BLaER1 treated with 17β-estradiol and CSF1 and Interleukin-3, amounts not matched to agents 10 nM and 100 nM (cell line): ENCODE results near the gene EDDM13.
A peak's percentile ranks its signal among the peaks of the same experiment; 100 is the strongest.

ENCODE experiments used
- H3K27ac ChIP-seq, 11 experiments: shearing (Covaris generic); formaldehyde crosslinking; 2 replicates each; pipeline ENCODE4 v1.8.1; 2022
- H3K27me3 ChIP-seq, 11 experiments: shearing (Covaris generic); formaldehyde crosslinking; 2 replicates each; pipeline ENCODE4 v1.8.1; 2022
- H3K36me3 ChIP-seq, 11 experiments: shearing (Covaris generic); formaldehyde crosslinking; 2 replicates each; pipeline ENCODE4 v1.8.1; 2022
- H3K4me1 ChIP-seq, 10 experiments: shearing (Covaris generic); formaldehyde crosslinking; 2 replicates each; pipeline ENCODE4 v1.8.1; 2022
- H3K4me2 ChIP-seq, 11 experiments: shearing (Covaris generic); formaldehyde crosslinking; 2 replicates each; pipeline ENCODE4 v1.8.1; 2022
- H3K4me3 ChIP-seq, 10 experiments: shearing (Covaris generic); formaldehyde crosslinking; 2 replicates each; pipeline ENCODE4 v1.8.1; 2022
- H3K9ac ChIP-seq, 11 experiments: shearing (Covaris generic); formaldehyde crosslinking; 2 replicates each; pipeline ENCODE4 v1.8.1; 2022
- H3K9me3 ChIP-seq, 11 experiments: shearing (Covaris generic); formaldehyde crosslinking; replicated peaks in 1 of 11; 2 replicates each; pipeline ENCODE4 v1.8.1; 2022
- H4K20me1 ChIP-seq, 11 experiments: shearing (Covaris generic); formaldehyde crosslinking; 2 replicates each; pipeline ENCODE4 v1.8.1; 2022
- Cebpa-rat ChIP-seq, 11 experiments: shearing (Covaris generic); IDR thresholded peaks; 2 replicates each; pipeline ENCODE4 v1.8.1; 2022

The EDDM13 gene

DNA sequence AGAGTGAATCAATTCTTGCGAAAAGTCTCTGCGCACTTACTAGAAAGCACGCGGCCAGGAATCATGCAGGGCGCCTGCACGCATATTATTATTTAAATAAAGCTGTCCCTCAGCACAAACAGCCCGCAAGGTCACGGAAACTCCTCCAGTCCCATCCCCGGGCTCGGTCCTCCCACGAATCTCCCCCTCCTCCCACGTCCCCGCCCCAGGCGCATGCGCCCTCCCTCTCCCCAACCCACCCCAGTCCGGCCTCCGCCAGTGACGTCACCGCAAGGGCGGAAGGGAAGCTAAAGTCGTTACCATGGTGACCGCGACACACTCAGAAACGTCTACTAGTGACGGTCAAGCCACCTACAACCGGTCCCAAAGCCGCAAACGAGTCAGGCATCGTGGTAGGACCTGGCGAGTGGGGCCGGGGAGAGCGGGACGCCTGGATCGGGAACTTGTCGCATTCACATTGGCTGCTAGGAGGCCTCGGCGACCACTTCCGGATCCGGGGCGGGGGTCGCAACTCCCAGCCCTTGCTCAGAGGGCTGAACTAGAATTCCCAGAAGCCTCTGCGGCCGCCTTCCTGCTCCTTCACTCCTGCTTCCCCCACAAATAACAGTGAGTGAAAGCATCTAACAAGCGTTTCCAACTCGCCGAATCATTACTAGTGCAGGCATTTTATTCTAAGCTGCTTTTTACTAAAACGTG lies 42.0 kb downstream of the EDDM13 start, which contains the start of gene ZSCAN5A:
ZSCAN5A (minus strand) TSS at position 459 of the 696 bp plus-strand sequence. CDS start 89,793 bp downstream, outside the sequence.
- H3K36me3 ChIP-seq: peaks cover 10 to 35% (median 26%) of the 10 kb centered on the region in 11 experiments; a peak in 18 of 22 replicates
- H3K9ac ChIP-seq: peak within 1 kb of the TSS; percentile 85 to 96 (median 93)
- H3K27ac ChIP-seq: peak within 1 kb of the TSS; percentile 88 to 98 (median 97)
- no peak for TF ChIP-seq Cebpa-rat (IDR thresholded peaks at IDR 0.05)
- H3K4me1 ChIP-seq: peaks cover 28 to 62% (median 39%) of the 10 kb centered on the region in 10 experiments
- H3K9me3 ChIP-seq: no peaks in the 10 kb centered on the region
- peak within 1 kb of the TSS; percentile 84 to 98 (median 92) for H3K4me2 ChIP-seq
- no peaks in the 10 kb centered on the region for H3K27me3 ChIP-seq
- peak within 1 kb of the TSS; percentile 64 to 77 (median 69) for H3K4me3 ChIP-seq
- no peaks in the 10 kb centered on the region for H4K20me1 ChIP-seq

DNA sequence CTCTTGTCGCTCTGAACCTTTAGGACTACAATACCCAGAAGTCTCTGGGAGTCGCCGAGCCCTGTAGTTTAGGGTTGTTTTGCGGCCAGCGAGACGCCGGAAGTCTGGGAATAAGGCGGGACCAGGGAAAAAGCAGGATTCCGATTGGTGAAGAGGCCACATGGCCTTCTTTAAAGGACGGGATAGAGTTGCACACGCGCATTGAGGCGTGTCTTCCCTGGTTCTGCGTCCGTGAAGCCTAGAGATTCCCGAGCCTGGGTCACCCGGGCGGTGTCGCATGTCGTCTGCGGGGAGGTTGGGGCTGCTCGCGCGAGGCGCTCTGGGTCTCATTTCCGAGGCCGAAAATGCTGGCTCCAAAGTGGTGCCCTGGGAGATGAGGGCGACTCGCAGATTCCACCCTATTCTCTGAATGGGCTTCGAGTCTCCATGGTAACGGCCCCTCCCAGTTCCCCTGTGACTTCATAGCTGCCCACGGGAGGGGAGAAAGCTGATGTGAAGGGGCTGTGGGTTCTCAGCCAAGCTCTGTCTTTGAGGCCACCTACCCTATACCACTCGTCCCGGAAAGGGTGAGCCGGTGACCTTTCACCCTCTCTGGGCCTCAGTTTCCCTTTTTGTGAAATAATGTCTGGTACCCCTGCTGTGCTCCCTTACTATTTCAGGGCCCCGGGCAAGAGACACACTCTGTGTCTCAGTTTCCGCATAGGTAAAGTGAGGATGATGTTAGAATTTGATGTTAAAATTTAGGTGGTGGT lies 42.7 kb downstream of the EDDM13 start:
- Histone ChIP-seq H3K9me3 (no peaks in the 10 kb centered on the region), H4K20me1 (no peaks in the 10 kb centered on the region), H3K4me1 (peaks cover 29 to 69% (median 47%) of the 10 kb centered on the region in 10 experiments), H3K9ac (peak overlapping the region; percentile 85 to 96 (median 93)), H3K4me2 (peak overlapping the region; percentile 77 to 96 (median 88)), H3K27me3 (no peaks in the 10 kb centered on the region), H3K27ac (peak overlapping the region; percentile 88 to 98 (median 97)), H3K36me3 (peaks cover 4 to 28% (median 19%) of the 10 kb centered on the region in 11 experiments; a peak in 16 of 22 replicates), H3K4me3 (peak overlapping the region; percentile 64 to 77 (median 69))
- no peak for TF ChIP-seq Cebpa-rat (IDR thresholded peaks at IDR 0.05)

- no peak for TF ChIP-seq Cebpa-rat (IDR thresholded peaks at IDR 0.05)
- Histone ChIP-seq H3K4me2 (no peak overlapping the region), H3K27ac (peak overlapping the region in 1 of 11 experiments; percentile 1; a peak in 1 of 22 replicates), H3K4me1 (peaks cover 34 to 81% (median 60%) of the 10 kb centered on the region in 10 experiments), H3K36me3 (peaks cover 0 to 13% (median 9%) of the 10 kb centered on the region in 11 experiments; a peak in 11 of 22 replicates), H4K20me1 (no peaks in the 10 kb centered on the region), H3K9ac (0 out of 22 replicates have a peak overlapping the region, but pooled peaks of 1 of the 11 experiments have one; percentile 30), H3K27me3 (no peaks in the 10 kb centered on the region), H3K4me3 (no peak overlapping the region), H3K9me3 (no peaks in the 10 kb centered on the region)
Measured at GRCh38 chr19:56316728-56317127, 44.2 kb downstream of the EDDM13 start.

GRCh38 chr19:56317749-56318148 lies 45.2 kb downstream of the EDDM13 start:
- H3K9me3 ChIP-seq: no peaks in the 10 kb centered on the region
- H3K4me1 ChIP-seq: peaks cover 35 to 81% (median 63%) of the 10 kb centered on the region in 10 experiments
- H3K4me3 ChIP-seq: no peak overlapping the region
- no peaks in the 10 kb centered on the region for H4K20me1 ChIP-seq
- no peaks in the 10 kb centered on the region for H3K27me3 ChIP-seq
- H3K4me2 ChIP-seq: peak overlapping the region in 2 of 11 experiments; percentile 73 to 95; a peak in 3 of 22 replicates
- H3K36me3 ChIP-seq: peaks cover 0 to 4% (median 2%) of the 10 kb centered on the region in 11 experiments; a peak in 7 of 22 replicates
- TF ChIP-seq Cebpa-rat (IDR thresholded peaks at IDR 0.05): no peak
- H3K27ac ChIP-seq: peak overlapping the region in 2 of 11 experiments; percentile 1 to 9; a peak in 3 of 22 replicates
- no peak overlapping the region for H3K9ac ChIP-seq

DNA sequence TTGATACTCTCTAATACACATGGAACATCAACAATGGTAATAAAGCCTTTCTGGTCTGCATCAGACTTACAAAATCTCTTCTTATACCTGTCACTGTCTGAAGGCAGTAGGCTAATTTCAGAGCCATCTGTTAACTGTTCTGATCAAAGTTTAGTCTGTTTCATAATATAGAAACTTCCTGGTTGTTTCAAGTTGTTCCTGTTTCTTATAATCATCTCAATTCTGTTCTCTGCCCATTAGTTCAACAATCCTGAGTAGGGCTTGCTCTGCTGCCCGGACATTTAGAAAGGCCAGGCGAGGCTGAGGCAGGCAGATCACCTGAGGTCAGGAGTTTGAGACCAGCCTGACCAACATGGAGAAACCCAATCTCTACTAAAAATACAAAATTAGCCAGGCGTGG lies 47.4 kb downstream of the EDDM13 start:
- peaks cover 21 to 91% (median 56%) of the 10 kb centered on the region in 10 experiments for H3K4me1 ChIP-seq
- no peaks in the 10 kb centered on the region for H3K27me3 ChIP-seq
- peak overlapping the region in 10 of 11 experiments; percentile 4 to 84 (median 69); a peak in 19 of 22 replicates for H3K27ac ChIP-seq
- H3K9me3 ChIP-seq: no peaks in the 10 kb centered on the region
- TF ChIP-seq Cebpa-rat (IDR thresholded peaks at IDR 0.05): no peak
- peak overlapping the region; percentile 33 to 95 (median 65); a peak in 19 of 22 replicates for H3K4me2 ChIP-seq
- H4K20me1 ChIP-seq: no peaks in the 10 kb centered on the region
- peak overlapping the region in 5 of 11 experiments; percentile 36 to 65 (median 53); a peak in 8 of 22 replicates for H3K9ac ChIP-seq
- H3K4me3 ChIP-seq: peak overlapping the region in 1 of 10 experiments; percentile 14; a peak in 1 of 20 replicates
- no peaks in the 10 kb centered on the region for H3K36me3 ChIP-seq

- Histone ChIP-seq H3K36me3 (no peaks in the 10 kb centered on the region), H3K4me3 (no peak overlapping the region), H3K9me3 (no peaks in the 10 kb centered on the region), H3K9ac (peak overlapping the region in 5 of 11 experiments; percentile 47 to 69 (median 60); a peak in 9 of 22 replicates), H3K27ac (peak overlapping the region in 9 of 11 experiments; percentile 53 to 84 (median 70); a peak in 16 of 22 replicates), H4K20me1 (no peaks in the 10 kb centered on the region), H3K4me1 (peaks cover 13 to 89% (median 47%) of the 10 kb centered on the region in 10 experiments), H3K27me3 (no peaks in the 10 kb centered on the region), H3K4me2 (peak overlapping the region; percentile 28 to 95 (median 52); a peak in 21 of 22 replicates)
- TF ChIP-seq Cebpa-rat (IDR thresholded peaks at IDR 0.05): no peak
Measured at GRCh38 chr19:56321254-56321988, 48.9 kb downstream of the EDDM13 start.

DNA sequence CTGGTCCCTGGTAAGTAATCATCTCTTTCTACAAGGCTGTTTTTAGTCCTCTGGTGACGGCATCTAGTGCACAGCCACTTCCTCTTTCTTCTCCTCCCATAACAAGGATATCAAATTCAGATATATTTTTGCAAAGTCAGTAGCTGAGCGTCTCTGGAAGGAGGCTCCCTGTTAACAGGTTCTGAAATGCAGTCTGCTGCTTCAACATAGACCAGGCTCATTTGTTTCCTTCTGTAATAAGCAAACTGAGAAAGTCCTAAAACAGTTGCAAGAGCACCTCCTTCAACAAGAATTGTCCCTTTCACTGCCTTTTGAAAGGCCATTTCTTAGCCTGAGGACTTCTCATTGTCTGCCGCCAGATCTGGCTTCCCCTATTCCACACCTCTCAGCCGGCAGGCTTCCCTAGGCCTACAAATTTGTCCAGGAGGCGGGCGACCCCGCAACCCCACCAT lies 49.5 kb downstream of the EDDM13 start:
- peaks cover 13 to 85% (median 47%) of the 10 kb centered on the region in 10 experiments for H3K4me1 ChIP-seq
- H3K27me3 ChIP-seq: no peaks in the 10 kb centered on the region
- peak overlapping the region; percentile 13 to 84 (median 68); a peak in 20 of 22 replicates for H3K27ac ChIP-seq
- H3K4me3 ChIP-seq: no peak overlapping the region
- H3K36me3 ChIP-seq: no peaks in the 10 kb centered on the region
- H3K4me2 ChIP-seq: peak overlapping the region; percentile 28 to 95 (median 52); a peak in 21 of 22 replicates
- H4K20me1 ChIP-seq: no peaks in the 10 kb centered on the region
- peak overlapping the region in 9 of 11 experiments; percentile 24 to 69 (median 60); a peak in 13 of 22 replicates for H3K9ac ChIP-seq
- H3K9me3 ChIP-seq: no peaks in the 10 kb centered on the region
- TF ChIP-seq Cebpa-rat (IDR thresholded peaks at IDR 0.05): no peak

DNA sequence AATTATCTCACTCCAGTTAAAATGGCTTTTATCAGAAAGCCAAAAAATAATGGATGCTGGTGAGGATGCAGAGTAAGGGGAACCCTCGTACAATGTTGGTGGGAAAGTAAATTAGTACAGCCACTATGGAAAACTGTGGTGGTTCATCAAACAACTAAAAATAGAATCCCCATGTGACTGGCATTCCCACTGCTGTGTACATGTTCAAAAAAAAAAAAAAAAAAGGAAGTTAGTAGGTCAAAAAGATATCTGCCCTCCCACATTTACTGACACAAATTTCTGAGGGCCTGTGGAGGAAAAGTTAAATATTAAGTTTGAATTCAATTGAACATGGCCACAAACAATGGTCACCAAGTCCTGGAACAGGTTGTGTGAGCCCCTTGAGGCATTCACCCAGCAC lies 51.9 kb downstream of the EDDM13 start:
- no peaks in the 10 kb centered on the region for H3K27me3 ChIP-seq
- no peak for TF ChIP-seq Cebpa-rat (IDR thresholded peaks at IDR 0.05)
- no peaks in the 10 kb centered on the region for H4K20me1 ChIP-seq
- H3K4me1 ChIP-seq: peaks cover 13 to 63% (median 38%) of the 10 kb centered on the region in 10 experiments
- H3K27ac ChIP-seq: peak overlapping the region in 5 of 11 experiments; percentile 16 to 80 (median 45); a peak in 8 of 22 replicates
- H3K36me3 ChIP-seq: no peaks in the 10 kb centered on the region
- H3K4me2 ChIP-seq: peak overlapping the region in 9 of 11 experiments; percentile 1 to 90 (median 26); a peak in 13 of 22 replicates
- H3K9ac ChIP-seq: peak overlapping the region in 2 of 11 experiments; percentile 17 to 47; a peak in 2 of 22 replicates
- H3K9me3 ChIP-seq: no peaks in the 10 kb centered on the region
- no peak overlapping the region for H3K4me3 ChIP-seq
